Panc1 (cell line): ENCODE results near the gene TEKT3. TPM values are rescaled to one million over a fixed set of nuclear protein-coding genes. Genes with fewer than 3 reads are reported as not detected.

Experiments
- ATAC-seq: fragments of 200-7000 bp; cut with Tn5 transposase; 2 replicates; pipeline ENCODE4 v1.9.1; 2020; ENCODE audit warnings: mild to moderate bottlenecking, moderate library complexity
- BruUV-seq: library from RNA; stranded (reverse); fragments of 400-500 nt; replicated peaks from 2 replicates; lab custom pipeline; 2021; lab: Mats Ljungman, UMichigan
- CTCF ChIA-PET: fragments of 300-600 bp; sonication (Branson Sonifier 250); formaldehyde crosslinking; loops from one replicate; lab custom pipeline; 2022; ENCODE audit warnings: antibody characterized with exemption; lab: Charles Lee
- POLR2A ChIA-PET: fragments of 300-600 bp; sonication (Branson Sonifier 250); formaldehyde crosslinking; loops from one replicate; lab custom pipeline; 2022; ENCODE audit warnings: antibody characterized with exemption; lab: Charles Lee
- DNase-seq: peaks from one replicate; pipeline ENCODE4 v3.0.0-alpha.2; 2010; ENCODE audit warnings: low read depth, low spot score
- H3K27ac ChIP-seq: 2 replicates; pipeline ENCODE4 v1.5.1; 2011; ENCODE audit warnings: mild to moderate bottlenecking, low read length, inconsistent platforms
- H3K27me3 ChIP-seq: fragments of 200-500 bp; sonication (Bioruptor generic); 2 replicates; pipeline ENCODE4 v1.6.0; 2014; ENCODE audit warnings: low read length, inconsistent platforms; ENCODE audit not compliant: control insufficient read depth, insufficient read depth
- H3K36me3 ChIP-seq: fragments of 200-500 bp; sonication (Bioruptor generic); 2 replicates; pipeline ENCODE4 v1.5.1; 2014; ENCODE audit warnings: inconsistent platforms, mild to moderate bottlenecking, low read length, moderate library complexity; ENCODE audit not compliant: control insufficient read depth, insufficient read depth
- H3K4me1 ChIP-seq: 2 replicates; pipeline ENCODE4 v1.5.1; 2011; ENCODE audit warnings: inconsistent platforms, mild to moderate bottlenecking, low read length, moderate library complexity; ENCODE audit not compliant: control insufficient read depth, insufficient read depth
- H3K4me3 ChIP-seq, 2 experiments: 2 replicates each; pipeline ENCODE4 v1.5.1; 2011 to 2012; ENCODE audit warnings: low read depth in 2 of 2, low read length in 2 of 2, mild to moderate bottlenecking in 2 of 2, inconsistent platforms in 1 of 2, moderate library complexity in 1 of 2
- H3K9me3 ChIP-seq: fragments of 200-500 bp; sonication (Bioruptor generic); 2 replicates; pipeline ENCODE4 v1.5.1; 2014; ENCODE audit warnings: low read depth, mild to moderate bottlenecking, inconsistent platforms, low read length, moderate library complexity; ENCODE audit not compliant: control insufficient read depth, insufficient read depth
- CTCF ChIP-seq: fragments of 450-650 bp; IDR thresholded peaks from 2 replicates; pipeline ENCODE4 v1.5.1; 2017; ENCODE audit warnings: mild to moderate bottlenecking
- POLR2AphosphoS5 ChIP-seq: IDR thresholded peaks from 2 replicates; pipeline ENCODE4 v1.6.1; 2012; ENCODE audit warnings: mild to moderate bottlenecking, low read depth, low read length, moderate library complexity
- REST ChIP-seq, 2 experiments: IDR thresholded peaks; 2 replicates each; pipeline ENCODE4 v1.6.1; 2011 to 2012; ENCODE audit warnings: low read depth in 2 of 2, control low read depth in 1 of 2, low read length in 1 of 2, mild to moderate bottlenecking in 1 of 2, moderate library complexity in 1 of 2; ENCODE audit not compliant: insufficient read depth in 1 of 2
- SIN3A ChIP-seq: IDR thresholded peaks from 2 replicates; pipeline ENCODE4 v1.6.1; 2012; ENCODE audit warnings: low read depth, mild to moderate bottlenecking, low read length, moderate library complexity, borderline replicate concordance; ENCODE audit not compliant: insufficient read depth
- TCF7L2 ChIP-seq: IDR thresholded peaks from 2 replicates; pipeline ENCODE4 v1.6.1; 2011; ENCODE audit warnings: mild to moderate bottlenecking, low read depth, low read length, inconsistent platforms
- in situ Hi-C: cut with HindIII; loops from 2 replicates; pipeline ENCODE4 v1.10.0; 2016; ENCODE audit warnings: low sequenced_read_pairs, low pct_unique_long_range_greater_than_20kb
- intact Hi-C: fragments of 100-400 bp; cut with micrococcal nuclease; formaldehyde crosslinking; loops from one replicate; pipeline ENCODE4 v1.10.0; 2022; ENCODE audit not compliant: unreplicated experiment
- total RNA-seq: library from RNA; stranded (reverse); gene quantifications from one replicate; pipeline ENCODE4 v1.2.1, GENCODE V29; 2021; ENCODE audit not compliant: unreplicated experiment

Gene TEKT3
- total RNA-seq, 1 experiment from 2014 or later = not detected

- Histone ChIP-seq H3K4me1 (no peaks in the 10 kb centered on the region), H3K36me3 (no peaks in the 10 kb centered on the region), H3K27me3 (no peaks in the 10 kb centered on the region), H3K9me3 (no peaks in the 10 kb centered on the region), H3K27ac (no peak overlapping the region), H3K4me3 (no peak overlapping the region)
- no TSS peak for BruUV-seq
- ATAC-seq = no peak
- intact Hi-C loops (no loop called here), in situ Hi-C loops (no loop called here)
- POLR2A ChIA-PET = no interaction called here
- CTCF ChIA-PET = no interaction called here
- TF ChIP-seq POLR2AphosphoS5 (no peak), TCF7L2 (no peak), SIN3A (no peak), CTCF (no peak), REST (IDR thresholded peaks at IDR 0.05; ENCODE audit: insufficient read depth in 1 of 2, low read depth in 2 of 2, low read length in 1 of 2) (no peak)
- no peak for DNase-seq
Observed at GRCh38 chr17:15288859-15289258, 52.5 kb downstream of the TEKT3 start.

GRCh38 chr17:15287538-15288267 lies 53.7 kb downstream of the TEKT3 start:
- POLR2A ChIA-PET = no interaction called here
- Histone ChIP-seq H3K4me3 (no peak overlapping the region), H3K36me3 (no peaks in the 10 kb centered on the region), H3K9me3 (no peaks in the 10 kb centered on the region), H3K4me1 (no peaks in the 10 kb centered on the region), H3K27me3 (no peaks in the 10 kb centered on the region), H3K27ac (no peak overlapping the region)
- intact Hi-C loops (no loop called here), in situ Hi-C loops (no loop called here)
- no peak for ATAC-seq
- no peak for DNase-seq
- no TSS peak for BruUV-seq
- CTCF ChIA-PET = no interaction called here
- TF ChIP-seq POLR2AphosphoS5 (no peak), SIN3A (no peak), REST (IDR thresholded peaks at IDR 0.05; ENCODE audit: insufficient read depth in 1 of 2, low read depth in 2 of 2, low read length in 1 of 2) (no peak), CTCF (no peak), TCF7L2 (no peak)
